ENCODE results near the gene EZR.

EZR gene

DNA sequence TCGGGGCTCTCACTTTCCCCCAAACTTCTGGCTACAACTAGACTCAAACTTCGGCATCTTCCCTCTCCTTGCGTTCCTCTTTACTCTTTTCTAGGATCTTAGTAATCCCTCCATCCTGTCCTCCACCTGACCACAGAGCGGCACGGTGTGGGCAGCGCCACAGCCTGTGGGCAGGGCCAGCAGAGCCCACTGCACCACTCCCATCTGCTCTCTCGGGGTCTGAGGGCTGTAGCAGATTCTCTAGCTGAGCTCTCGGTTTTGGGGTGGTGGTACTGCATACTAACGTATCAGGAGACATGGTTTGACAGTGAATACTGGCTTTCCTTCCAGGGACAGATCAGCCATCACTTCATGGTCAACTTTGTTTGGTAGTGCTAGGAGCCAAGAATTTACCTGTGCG is 57.4 kb downstream of the EZR start:
- no peak for DNase-seq (ENCODE audit: low read depth in 2 of 2)

DNA sequence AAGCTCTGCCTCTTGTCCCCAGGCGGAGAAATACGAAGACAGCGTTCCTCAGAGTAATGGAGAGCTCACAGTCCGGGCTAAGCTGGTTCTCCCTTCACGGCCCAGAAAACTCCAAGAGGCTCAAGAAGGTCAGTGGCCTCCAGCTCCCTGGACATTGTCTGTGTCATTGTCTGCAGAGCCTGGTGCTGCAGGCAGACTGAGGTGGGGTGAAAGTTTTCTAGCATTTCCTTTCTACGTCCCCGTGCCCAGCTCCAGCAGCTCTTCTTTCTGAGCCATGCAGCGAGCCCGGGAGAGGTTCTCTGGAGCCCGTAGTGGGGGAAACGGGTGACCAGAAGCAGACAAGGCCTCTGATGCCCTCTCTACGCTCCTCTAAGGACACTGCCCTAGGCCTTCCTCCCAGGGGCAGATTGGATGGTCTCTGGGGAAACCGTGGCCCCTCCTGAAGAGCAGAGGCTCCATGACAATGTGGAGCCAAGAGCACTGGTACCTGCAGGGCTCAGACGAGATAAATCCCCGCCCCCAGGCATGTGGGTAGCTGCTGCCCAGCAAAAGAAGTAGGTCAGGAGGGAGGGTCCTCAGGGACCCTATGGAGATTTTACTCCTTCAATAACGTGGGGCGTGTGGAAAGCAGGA is 58.4 kb downstream of the EZR start:
- no peak for DNase-seq (ENCODE audit: low read depth in 2 of 2)

DNA sequence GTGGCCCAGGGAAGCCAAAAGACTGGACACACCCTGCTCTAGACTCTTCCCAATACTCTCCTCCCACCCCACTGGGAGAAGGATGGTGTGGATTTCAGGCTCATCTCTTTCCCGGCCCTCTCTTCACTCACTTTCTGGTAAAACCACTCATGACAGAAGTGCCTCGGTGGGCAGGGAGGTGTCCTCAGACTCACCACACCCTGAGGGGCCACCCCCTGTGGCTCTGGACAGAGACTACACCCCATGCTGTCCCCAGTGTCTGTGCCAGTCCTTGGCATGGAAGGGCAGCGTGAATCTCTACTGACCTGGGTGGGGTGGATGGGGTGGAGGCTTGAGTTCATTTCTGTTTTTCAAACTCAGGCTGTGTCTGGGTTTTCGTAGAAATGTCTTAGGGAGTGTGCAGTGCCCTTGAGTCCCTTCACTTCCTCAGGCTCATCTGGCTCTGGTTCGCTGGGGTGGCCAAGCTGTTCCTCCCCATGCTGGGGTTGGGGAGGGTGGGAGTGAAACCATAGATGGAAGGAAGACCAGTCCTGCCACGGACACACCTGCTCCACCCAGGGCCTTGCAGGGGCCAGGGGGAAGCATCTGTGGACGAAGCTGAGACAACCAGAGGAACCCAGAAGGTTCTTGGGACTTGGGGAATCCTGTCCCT is 59.1 kb downstream of the EZR start:
- no peak for DNase-seq (ENCODE audit: low read depth in 2 of 2)

DNA sequence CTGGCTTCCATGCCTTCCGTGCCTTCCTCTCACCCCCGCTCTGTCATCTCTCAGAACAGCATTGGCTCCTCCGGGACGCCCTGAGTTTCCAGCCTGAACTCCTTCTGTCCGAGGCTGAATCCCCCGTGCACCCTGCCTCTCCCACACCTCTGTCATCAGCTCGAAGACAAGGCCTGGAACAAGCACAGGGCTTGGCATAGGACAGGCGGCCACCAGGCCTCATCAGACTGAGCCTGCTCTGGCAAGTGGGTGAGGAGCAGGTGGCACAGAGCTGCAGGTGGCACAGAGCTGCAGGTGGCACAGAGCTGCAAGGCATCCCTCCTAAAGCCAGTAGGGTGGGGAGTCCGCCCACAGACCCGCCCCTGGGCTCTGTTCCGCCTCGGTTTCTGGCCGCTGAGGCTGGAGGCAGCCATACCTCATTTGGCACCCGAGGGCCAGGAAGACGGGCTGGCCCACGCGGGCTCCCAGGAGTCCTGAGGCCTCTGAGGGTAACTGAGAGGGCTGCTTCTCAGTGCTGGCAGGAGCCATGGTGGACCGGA is 60.2 kb downstream of the EZR start:
- no peak for DNase-seq (ENCODE audit: low read depth in 2 of 2)

DNA sequence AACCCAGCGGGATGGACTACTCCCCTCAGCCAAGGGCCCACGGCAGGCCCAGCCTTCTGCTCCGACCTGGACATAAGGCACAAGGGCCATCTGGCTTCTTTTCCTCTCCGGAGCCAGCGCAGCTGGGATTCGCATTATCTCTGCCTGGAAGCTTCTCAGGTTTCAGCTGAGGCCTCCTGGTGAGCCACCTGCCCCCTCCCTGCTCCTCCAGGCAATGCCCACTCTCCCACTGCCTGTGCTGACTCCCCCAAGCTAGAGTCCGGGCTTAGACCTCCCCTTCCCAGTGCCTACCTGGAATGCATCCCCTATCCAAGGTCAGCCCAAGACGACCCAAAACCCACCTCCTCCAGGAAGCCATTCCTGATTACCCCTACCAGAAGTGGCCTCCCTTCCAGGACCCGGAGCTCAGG is 60.7 kb downstream of the EZR start:
- DNase-seq (ENCODE audit: low read depth in 2 of 2), result no peak

DNA sequence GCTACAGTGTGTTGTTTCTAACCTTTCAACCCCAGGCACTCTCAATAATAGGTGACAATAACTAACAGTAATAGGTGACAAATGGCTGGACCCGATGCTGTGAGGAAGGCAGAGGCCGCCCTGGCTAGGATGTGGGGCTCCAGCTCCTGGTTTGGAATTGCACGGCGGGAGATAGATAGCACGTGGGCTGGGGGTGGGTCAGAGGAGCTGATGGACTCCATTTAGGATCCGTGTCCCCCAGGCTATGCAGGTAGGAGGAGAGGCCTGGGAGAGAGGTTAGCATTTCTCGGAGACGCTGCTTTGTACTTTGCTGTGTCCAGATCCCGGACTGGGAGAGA is 61.4 kb downstream of the EZR start:
- no peak for DNase-seq (ENCODE audit: low read depth in 2 of 2)

DNA sequence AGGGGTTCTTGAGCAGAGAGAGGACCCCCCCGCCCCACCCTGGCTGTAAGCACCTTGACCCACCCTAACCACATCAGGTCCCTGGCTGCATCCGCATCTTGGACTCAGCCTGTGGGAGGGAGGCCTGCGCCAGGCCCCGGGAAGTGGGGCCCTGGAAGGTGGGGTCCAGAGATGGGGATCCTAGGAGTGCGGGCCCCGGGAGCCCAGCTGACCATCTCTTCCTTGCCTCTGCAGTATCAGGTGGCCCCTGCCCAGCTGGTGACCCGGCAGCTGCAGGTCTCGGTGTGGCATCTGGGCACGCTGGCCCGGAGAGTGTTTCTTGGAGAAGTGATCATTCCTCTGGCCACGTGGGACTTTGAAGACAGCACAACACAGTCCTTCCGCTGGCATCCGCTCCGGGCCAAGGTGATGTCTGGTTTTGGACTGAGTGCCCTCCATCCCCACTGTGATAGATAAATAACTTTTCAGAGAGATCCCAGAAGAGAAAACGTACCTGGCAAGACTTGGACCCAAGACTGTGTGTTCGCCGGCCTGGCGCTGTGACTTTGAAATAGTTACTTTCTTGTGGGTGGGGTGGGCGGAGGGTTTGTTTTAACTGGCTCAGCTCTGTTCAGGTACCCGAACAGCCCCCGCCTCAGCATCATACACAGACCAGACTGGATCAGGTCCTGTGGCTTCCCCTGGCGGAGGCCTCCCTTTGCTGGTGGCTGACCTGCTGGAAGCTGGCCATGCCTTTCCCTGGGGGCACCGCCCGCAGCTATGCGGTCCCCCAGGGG is 62.0 kb downstream of the EZR start:
- DNase-seq (ENCODE audit: low read depth in 2 of 2), result no peak

DNA sequence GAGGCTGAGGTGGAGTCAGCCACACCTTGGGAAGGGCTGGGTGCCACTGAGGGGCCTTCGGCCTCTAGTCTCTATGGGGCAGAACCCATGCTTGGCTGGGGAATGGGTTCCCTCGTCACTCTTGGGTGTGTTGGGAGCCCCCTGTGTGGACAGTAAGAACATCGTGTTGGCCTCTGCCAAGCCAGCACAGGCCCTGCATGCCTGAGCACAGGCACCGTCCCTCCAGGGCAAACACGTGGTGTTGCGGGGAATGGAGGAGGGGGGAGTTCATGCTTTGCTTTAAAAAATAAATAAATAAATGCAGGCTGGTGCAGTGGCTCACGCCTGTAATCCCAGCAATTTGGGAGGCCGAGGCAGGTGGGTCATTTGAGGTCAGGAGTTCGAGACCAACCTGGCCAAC is 63.0 kb downstream of the EZR start:
- no peak for DNase-seq (ENCODE audit: low read depth in 2 of 2)

DNA sequence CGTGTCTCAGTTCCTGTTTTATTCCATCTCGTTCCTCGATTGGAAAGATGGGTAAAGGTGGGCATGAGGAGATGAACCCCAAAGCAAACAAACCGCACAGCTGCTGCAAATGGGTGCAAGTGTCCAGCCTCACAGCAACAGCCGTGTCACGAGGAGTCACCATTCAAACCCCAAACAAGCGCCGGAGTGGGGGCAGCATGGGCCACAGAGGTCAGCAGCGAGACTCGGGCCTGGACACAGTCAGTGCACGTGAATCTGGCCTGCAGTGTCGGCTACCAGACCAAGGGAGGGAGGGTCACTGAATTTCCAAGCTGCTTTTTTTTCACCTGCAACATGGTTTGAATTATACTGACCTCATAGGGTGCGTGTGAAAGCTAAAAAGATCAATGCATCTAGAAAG is 63.5 kb downstream of the EZR start:
- no peak for DNase-seq (ENCODE audit: low read depth in 2 of 2)

DNA sequence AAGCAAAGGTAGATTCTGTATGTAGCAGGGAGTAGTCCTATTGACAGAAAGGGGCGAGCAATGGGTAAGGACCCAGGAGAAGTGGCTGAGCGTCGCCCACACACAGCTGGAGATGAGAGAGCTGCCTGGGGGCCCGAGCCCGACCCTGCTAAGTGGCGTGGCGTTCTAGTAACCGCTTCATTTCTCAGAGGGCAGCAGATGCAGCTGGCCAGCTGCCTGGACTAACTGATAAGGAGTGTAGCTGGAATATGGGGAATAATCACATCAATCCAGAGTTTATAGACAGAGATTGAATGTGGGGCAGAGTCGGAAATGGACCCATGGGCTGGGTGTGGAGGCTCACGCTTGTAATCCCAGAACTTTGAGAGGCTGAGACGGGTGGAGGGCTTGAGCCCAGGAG is 64.4 kb downstream of the EZR start:
- DNase-seq (ENCODE audit: low read depth in 2 of 2), result no peak

DNA sequence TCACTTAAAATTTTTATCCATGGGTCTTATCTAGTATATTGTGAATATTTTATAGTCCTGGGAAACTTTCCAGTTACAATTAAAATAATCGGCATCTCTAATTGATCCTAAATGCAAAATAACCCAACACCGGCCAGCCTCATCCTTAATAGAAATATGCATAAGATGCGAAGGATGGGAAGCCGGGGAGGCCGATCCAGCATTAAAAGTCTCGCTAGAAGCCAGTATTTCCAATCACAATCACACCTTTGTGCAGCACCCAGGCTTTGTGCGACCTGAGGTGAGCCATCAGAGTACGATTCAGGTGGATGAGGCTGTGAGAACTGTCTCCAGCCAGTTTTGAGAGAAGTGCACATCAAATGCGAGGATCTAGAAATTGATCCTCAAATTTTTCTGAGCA is 65.4 kb downstream of the EZR start:
- DNase-seq (ENCODE audit: low read depth in 2 of 2), result no peak

DNA sequence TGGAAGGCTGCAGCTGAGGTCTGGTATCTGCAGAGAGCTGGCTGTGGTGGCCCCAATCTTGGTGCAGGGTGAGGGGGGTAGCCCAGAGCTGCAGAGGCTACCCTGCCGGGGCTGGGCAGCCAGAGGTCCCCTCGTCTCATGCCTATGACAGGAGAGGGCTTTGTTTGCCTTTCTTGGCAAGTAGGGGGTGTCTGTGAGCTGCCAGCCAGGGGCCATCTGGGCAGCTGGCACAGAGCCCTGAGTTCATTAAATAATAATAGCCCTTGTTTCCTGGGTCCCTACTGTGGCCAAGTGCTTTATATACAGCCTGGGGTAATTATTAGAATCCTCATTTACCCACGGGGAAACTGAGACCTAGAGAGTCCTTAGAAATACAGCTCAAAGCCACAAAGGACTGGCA is 66.6 kb downstream of the EZR start:
- DNase-seq (ENCODE audit: low read depth in 2 of 2), result no peak

DNA sequence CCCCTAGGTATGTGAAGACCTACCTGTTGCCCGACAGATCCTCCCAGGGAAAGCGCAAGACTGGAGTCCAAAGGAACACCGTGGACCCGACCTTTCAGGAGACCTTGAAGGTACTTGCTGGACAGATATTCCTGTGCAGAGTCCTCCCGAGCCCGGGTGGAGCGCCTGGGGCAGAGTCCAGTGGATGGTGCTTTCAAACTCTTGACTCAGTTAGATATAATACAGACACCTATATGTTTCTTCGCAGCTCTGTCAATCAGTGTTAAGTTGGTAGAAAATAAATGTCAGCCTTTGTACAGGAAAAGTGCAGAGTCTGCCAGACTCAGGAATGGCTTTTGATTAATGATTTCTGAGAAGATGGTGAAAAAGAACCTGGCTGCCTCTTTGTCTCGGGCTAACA is 67.2 kb downstream of the EZR start:
- DNase-seq (ENCODE audit: low read depth in 2 of 2), result no peak

DNA sequence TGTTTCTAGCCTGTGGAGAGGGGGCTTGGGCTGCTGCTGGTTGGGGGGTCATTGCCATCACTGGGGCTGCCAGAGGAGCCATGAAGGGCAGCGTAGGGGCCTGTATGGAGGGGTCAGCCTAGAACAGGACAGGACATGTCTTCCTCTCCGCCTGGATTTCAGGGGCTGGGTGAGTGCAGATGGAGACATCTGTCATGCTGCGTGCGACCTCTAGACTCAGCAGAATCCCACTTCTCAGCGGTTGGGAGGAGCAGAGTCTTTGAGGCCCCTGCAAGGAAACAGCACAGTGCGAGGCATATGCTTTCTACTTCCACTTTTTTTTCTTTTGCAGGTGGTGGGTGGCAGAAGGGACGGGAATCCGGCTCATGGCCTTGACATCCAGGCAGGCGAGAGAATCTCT is 67.9 kb downstream of the EZR start:
- no peak for DNase-seq (ENCODE audit: low read depth in 2 of 2)

DNA sequence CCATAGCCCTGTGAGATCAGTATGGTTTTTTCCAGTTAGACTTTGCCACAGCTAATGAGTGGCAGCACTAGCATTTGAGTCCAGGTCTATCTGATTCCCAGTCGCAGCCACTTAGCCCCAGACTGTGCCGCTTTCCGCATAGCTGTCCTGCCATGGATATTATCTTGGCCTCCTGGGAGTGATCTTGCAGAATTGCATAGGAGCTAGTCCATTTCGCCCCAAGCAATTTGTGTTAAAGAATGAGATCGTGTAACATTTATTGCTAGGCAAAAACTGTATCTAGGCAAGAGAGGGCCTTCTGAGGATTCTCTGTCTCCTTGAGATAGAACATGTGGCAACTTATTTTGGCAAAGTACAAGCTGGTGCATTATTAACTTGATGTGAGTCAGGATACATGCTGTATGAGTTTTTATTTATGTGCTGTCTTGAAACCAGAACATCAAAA is 74.2 kb downstream of the EZR start:
- DNase-seq (ENCODE audit: low read depth in 2 of 2), result no peak

DNA sequence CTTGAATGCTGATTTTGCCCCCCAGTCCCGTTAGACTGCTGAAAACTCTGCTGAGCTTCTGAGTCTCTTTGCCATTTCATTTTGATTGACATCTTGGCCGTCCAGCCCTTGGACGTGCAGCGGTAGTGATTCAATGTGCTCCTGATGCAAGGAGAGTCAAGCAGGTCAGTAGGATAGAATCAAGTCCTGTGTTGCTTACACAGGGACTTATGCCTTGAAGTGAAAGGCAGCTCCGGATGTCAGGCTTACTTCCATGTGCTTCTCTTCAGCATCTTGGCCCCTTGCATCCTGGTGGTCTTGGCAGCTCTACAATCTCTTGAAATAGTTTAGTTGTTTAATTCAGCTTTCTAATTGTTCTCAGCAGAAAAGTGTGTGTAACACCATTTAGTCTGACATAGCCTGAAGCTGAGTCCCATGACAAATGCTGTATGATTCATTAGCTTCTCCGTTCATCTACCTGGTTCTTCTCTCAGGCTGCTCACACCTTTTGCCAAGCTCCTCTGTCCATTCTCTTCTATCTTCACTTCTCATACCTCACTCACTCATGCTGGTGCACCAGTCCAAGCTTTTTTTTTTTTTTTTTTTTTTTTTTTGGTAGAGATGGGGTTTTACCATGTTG is 76.0 kb downstream of the EZR start:
- DNase-seq (ENCODE audit: low read depth in 2 of 2), result no peak

DNA sequence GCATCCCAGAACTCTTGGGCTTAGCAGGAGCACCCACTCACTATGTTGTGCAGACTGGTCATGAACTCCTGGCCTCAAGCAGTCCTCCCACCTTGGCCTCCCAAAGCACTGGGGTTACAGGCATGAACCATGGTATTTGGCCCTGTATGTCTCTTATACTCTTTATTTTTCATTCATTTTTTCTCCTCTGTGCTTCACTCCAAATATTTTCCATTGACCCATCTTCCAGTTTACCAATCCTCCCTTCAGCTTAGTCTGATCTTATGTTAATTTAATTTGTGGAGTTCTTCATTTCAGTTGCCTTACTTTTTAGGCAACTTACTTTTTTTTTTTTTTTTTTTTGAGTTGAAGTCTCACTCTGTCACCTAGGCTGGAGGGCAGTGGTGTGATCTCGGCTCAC is 79.5 kb downstream of the EZR start:
- no peak for DNase-seq (ENCODE audit: low read depth in 2 of 2)

DNA sequence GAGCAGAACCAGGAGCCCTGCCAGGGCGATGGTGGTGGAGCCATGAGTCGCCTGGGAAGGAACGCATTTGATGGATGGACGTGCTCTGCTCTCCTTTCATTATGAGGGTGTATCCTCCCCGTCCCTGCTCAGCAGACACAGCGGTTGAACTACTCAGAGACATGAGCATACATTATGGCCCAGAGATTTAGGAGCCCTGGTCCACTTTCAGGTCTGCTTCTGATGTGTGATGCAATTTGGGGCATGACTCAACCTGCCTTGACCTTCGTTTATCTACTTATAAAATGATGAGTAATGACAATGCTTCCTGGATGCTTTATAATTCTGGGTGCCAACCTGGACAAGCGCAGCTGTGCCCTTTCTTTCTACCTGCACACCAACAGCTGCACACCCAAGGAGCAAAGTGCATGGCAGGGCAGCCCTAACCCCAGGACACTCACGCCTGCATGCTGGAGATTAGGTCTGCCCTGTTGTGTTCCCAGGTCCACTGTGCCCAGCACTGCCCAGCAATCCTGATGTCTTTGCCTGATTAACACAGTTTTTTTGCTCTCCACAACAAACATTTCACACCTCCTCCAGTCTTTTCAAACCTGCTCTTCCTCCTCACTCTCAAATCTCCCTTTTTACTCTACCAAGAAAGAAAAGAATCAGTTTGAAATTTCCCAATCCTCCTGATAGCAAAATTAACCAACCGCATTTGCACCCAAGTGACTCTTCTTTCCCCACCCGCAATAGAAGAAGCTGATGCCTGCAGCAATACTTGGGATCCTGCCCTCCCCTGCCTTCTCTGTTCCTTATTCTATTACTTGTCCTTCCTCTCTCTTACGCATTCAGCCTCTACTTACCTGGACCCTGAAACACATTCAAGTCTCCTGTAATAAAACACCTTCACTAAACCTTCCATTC is 81.2 kb downstream of the EZR start:
- DNase-seq (ENCODE audit: low read depth in 2 of 2), result no peak

DNA sequence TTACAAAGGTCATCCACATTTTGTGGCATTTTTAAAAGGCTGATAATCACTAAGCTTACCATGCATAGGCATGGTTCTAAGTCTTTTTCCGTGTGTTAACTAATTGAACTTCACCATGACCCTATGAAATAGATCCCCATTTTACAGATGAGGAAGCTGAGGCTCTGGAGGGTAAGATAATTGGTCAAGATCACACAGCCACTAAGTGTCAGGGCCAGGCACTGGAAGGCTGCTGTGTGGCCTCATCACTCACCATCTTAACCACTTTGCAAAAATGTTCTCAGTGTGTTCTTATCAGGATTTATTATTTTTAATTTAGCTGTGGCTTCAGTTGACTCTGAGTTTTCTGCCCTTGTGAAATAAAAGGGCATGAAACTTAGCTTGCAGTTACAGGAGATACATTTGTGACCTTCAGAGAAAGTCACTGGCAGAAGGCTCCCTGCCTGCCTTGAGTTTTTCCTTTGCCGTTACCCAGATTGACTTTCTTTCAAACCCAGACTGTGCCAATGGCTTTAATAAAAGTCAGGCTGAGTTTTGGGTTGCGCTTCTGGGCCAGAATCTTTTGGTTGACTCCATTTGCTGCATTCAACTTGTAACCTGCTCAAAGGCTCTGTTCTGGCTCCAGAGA is 82.0 kb downstream of the EZR start:
- DNase-seq (ENCODE audit: low read depth in 2 of 2), result no peak

DNA sequence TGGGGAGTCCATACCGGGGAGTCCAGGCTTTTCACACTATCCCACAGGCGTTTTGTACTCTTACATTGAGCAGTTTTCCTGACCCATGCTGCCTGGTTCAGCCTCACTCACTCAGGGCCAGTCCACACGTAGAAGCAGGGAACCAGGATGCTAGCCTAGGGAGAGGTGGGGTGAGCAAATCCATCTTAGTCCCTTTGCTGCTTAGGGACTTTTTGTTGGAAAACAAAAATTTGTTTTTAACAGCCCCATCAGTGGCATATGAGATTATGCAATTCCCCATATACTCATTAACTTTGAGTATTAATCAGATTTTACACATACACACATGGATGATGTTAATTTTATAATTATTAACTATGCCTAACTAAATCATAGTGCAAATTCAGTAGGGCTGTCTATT is 84.2 kb downstream of the EZR start:
- DNase-seq (ENCODE audit: low read depth in 2 of 2), result no peak

DNA sequence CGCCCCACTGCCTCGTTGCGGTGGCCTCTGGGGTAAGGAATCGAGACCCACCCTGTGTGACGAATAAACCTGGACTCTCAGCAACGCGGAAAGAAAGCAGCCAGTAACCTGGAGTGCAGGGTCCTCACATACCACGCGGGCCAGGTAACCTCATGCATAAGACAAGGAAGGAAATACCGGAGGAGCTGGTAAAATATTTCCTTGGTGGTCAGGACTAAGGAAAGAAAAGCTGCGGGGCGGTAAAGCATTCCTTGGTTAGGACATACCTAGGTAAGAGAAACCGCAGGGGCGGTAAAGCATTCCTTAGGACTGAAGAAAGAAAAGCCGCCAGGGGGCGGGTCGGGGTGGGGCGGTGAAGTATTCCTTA is 88.6 kb downstream of the EZR start:
- DNase-seq (ENCODE audit: low read depth in 2 of 2), result no peak
